Fibroblast of lung (primary cell): Measurements from ENCODE around the gene SOCS1.

ENCODE experiments used
- EZH2 ChIP-seq: IDR thresholded peaks from 2 replicates; pipeline ENCODE4 v1.5.1; 2012; ENCODE audit warnings: low read length, control low read depth, mild to moderate bottlenecking; ENCODE audit errors: missing control alignments
- TF ChIP-seq, protein P1 (sequence below), 2 donors: IDR thresholded peaks in 1 of 2; conservative IDR thresholded peaks in 1 of 2; 1 replicate in 1 of 2; 2 replicates in 1 of 2; pipeline ENCODE4 v1.5.1; 2011 to 2012; ENCODE audit warnings: low read length in 2 of 2, control low read depth in 1 of 2, inconsistent platforms in 1 of 2, low read depth in 1 of 2, mild to moderate bottlenecking in 1 of 2

DNA sequence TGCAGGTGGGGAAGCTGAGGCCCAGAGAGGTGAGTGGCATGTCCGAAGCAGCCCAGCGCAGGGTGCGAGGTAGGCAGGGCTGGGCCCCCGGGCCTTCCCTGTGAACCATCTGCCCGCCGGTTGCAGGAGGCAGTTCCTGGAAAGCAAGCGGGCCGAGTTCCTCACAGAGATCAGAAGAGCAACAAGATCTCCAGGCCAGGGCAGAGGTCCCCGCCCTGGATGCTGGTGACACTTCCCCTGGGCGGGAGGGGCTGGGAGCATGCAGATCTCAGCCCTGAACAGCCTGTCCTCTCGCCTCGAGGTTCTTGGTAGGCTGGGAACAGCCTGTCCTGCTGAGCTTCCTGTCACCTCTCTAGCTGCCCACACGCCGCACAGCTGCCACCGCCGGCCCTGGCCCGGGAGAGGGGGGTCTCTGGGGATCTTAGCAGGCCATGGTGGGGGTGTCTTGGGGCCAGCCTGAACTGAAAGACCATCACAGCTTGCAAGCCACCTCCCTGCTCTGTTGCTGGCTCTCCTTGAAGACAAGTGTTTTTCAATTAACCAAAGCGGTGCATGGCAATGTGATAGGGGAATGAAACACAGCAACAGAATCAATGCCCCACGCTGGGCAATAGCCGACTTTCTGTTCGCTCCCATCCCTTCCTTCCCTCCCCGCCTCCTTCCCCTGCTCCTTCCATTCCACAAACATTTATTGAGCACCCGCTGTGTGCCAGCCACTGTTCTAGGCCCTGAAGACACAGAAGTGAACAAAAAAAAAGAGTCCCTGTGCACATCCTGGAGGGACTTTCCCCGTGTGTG is 31.7 kb downstream of the SOCS1 start:
- TF ChIP-seq, protein P1, sequence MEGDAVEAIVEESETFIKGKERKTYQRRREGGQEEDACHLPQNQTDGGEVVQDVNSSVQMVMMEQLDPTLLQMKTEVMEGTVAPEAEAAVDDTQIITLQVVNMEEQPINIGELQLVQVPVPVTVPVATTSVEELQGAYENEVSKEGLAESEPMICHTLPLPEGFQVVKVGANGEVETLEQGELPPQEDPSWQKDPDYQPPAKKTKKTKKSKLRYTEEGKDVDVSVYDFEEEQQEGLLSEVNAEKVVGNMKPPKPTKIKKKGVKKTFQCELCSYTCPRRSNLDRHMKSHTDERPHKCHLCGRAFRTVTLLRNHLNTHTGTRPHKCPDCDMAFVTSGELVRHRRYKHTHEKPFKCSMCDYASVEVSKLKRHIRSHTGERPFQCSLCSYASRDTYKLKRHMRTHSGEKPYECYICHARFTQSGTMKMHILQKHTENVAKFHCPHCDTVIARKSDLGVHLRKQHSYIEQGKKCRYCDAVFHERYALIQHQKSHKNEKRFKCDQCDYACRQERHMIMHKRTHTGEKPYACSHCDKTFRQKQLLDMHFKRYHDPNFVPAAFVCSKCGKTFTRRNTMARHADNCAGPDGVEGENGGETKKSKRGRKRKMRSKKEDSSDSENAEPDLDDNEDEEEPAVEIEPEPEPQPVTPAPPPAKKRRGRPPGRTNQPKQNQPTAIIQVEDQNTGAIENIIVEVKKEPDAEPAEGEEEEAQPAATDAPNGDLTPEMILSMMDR (conservative IDR thresholded peaks at IDR 0.05 in 1 of 2, IDR thresholded peaks at IDR 0.05 in 1 of 2; ENCODE audit: low read depth in 1 of 2, low read length in 2 of 2): no peak
- TF ChIP-seq EZH2: no peak
